ENCODE results near the gene NUCKS1.

NUCKS1 gene

GRCh38 chr1:205770618-205771017 is 20.6 kb upstream of the NUCKS1 start:
- no peak for DNase-seq

DNA sequence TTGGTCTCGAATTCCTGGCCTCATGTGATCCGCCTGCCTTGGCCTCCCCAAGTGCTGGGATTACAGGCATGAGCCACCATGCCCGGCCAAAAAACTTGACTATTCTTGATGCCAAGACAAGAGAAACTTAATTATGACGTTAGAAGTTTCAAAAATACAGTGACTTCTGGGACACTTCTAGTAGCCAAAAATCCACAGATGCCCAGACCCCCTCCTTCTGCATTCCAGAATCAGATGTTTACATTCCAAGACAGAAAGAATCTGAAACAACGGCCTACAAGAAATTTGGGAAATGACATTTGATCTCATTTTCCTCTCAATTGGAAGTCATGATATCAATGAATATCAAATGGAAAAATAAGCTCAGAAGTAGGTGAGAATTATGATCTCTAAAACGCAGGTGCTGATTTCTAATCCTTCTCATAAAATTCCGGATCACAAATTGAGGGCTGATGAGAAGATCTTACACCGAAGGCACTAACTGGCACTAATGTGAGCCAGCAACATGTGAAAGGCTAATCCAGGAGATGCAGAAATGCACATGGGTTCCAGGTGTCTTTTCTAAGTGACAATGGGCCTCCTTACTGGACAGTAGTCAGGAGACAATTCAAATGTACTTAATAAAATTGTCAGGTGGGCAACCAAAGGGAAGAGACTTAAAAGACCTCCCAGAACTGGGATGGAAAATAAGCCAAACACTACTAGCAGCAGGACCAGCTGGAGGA is 19.8 kb upstream of the NUCKS1 start:
- no peak for DNase-seq

- no peak for DNase-seq
Observed at GRCh38 chr1:205767248-205767647, 17.3 kb upstream of the NUCKS1 start.

DNA sequence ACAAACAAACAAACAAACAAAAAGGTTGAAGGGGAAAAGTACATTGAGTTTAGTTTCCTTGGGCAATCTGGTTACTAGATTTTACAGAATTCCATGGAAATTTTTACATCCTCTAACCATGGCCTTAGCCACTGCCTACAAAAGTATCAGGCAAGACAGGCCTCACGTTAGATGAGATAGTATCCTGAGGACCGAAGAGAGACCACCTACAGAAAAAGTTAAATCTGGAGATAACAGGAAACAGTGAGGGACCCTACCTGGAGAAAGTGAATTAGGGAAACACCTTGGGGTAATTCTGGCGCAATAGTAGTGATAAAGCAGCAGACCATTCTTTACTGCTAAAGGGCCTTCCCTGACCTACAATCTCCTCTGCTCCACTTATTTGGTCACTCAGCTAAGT is 16.6 kb upstream of the NUCKS1 start:
- no peak for DNase-seq

DNA sequence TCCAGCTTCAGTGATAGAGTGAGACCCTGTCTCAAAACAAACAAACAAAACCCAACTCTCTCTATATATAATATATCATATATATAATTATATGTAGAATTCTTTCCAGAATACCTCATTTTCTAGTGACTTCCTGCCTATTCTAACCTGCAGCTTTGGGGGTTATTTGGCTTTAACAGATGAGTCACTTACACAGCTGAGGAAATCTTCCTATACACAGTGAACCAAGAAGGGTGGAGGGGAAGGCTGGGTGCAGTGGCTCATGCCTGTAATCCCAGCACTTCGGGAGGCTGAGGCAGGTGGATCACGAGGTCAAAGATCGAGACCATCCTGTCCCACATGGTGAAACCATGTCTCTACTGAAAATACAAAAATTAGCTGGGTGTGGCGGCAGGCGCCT is 16.1 kb upstream of the NUCKS1 start:
- DNase-seq: no peak

GRCh38 chr1:205764578-205764977 is 14.6 kb upstream of the NUCKS1 start:
- no peak for DNase-seq

GRCh38 chr1:205763980-205764379 is 14.0 kb upstream of the NUCKS1 start:
- no peak for DNase-seq

DNA sequence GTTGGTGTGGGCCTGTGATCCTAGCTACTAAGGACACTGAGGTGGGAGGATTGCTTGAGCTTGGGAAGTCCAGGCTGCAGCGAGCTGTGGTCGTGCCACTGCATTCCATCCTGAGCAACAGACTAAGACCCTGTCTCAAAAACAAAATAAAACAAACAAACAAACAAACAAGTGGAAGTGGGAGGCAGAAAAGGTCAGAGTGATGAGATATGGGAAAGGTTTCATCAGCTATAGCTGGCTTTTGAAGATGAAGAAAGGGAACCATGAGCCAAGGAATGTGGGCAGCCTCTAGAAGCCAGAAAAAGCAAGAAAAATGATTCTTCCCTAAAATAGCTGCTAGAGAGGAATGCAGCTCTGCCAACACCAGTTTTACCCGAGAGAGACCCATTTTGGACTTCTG is 10.6 kb upstream of the NUCKS1 start:
- no peak for DNase-seq

GRCh38 chr1:205756552-205756951 is 6.6 kb upstream of the NUCKS1 start:
- DNase-seq: no peak

DNA sequence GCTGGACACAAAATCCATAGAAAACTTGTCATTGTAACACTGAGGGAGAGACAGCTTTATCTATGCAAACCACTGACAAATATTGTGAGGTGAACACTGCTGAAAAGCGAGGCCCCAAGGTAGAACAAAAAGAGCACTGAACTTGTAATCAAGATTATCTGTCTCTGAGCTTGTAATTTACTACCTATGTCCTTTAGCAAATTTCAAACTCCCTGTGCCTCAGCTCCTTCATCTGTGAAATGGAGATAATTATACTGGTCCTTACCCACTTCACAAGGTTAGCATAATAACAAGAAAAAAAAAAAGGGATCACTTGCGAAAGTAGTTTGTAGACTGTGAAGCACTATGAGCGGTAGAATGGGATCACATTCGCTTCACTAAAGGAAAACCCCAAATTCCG is 4.9 kb upstream of the NUCKS1 start:
- DNase-seq: no peak

- DNase-seq: peak in 1 of 2 experiments; percentile 5
Observed at GRCh38 chr1:205751036-205751651, 1.2 kb upstream of the NUCKS1 start.

DNA sequence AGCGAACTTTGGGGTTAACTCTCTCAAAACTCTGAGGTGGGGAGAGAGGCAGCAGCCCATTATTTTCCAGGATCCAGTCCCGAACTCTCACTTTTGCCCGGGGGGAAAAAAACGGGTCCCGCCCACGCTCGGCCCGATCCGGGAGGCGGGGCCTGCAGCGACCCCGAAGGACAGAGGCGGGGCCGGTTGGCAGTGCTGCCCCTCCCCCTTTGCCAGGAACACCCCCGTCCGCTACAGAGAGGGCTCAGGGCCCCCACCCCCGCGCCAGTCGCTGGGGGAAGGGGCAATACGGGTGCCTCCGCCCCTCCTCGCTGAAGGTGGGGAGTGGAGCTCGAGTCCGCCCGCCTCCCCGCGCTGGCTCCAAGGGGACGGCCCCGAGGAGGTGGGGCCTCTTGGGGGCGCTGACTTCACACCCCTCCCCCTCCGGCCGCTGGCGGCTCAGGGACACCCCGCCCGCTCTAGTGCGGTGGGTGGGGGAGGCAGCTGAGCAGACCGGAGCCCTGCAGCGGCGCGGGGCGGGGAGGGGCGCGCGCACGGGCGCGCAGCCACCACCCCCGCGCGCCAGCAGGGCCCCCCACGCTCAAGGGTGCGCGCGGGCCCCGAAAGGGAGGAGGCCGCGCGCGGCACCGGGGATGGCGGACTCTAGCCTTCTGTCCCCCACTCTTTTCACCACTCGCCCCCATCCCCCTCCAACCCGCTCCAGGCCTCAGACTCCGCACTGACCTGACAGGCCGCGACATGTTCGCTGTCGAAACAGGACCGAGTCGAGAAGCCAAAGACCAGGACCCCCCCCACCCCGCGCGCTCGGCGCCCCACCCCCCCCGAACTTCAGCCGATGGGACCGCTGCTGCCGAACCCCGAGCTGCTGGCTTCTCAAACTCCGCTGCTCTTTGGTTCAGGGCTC is 496 bp downstream of the NUCKS1 start:
- peak; percentile 66 to 91 for DNase-seq

GRCh38 chr1:205748403-205749233 is 1.4 kb downstream of the NUCKS1 start:
- peak; percentile 26 to 49 for DNase-seq

DNA sequence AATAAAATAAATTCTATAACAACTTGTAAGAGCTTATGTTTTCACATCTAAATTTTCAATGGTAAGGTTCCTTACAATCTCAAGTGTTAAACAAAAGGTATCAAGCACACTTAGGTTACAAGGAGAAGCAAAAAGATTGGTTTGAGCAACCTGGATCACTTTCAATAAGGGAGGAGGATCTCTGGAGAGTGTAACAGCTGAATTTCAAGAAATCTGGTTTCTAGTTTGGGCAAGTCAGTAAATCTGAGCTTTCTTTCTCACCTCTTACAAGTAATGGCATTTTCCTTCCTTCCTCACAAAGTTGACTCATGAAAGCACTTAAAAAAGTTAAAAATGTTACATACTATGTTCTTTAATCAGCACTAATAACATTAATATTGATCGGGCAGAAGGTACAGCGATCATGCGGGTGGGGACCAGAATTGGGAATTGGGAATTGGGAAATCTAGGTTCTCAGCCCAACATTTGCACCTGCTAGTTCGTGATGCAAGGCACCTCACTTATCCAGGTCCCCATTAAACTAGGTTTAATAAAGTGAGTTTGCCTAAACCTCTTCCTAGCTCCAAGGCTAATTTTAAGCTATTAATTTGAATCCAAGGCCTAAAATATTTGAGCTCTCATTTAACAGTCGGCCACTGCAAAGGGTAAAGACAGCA is 3.1 kb downstream of the NUCKS1 start:
- DNase-seq: no peak

DNA sequence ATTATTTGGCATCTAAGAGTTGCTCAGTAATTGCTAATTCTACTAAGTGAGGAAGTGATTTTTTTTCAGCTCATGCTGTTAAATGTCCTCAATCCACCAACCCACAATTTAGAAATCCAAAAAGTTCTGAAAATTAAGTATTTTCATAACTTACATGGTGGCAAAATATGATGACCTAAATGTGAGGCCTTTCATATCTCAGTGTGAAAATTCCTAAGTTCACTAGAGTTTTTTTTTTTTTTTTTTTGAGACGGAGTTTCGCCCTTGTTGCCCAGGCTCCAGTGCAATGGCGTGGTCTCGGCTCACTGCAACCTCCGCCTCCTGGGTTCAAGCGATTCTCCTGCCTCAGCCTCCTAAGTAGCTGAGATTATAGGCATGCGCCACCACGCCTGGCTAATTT is 5.6 kb downstream of the NUCKS1 start:
- DNase-seq: no peak

- no peak for DNase-seq
Observed at GRCh38 chr1:205743977-205744376, 6.0 kb downstream of the NUCKS1 start.

- no peak for DNase-seq
Observed at GRCh38 chr1:205741681-205742080, 8.3 kb downstream of the NUCKS1 start.

- no peak for DNase-seq
Observed at GRCh38 chr1:205739348-205740160, 10.4 kb downstream of the NUCKS1 start.

- no peak for DNase-seq
Observed at GRCh38 chr1:205735218-205735617, 14.8 kb downstream of the NUCKS1 start.

DNA sequence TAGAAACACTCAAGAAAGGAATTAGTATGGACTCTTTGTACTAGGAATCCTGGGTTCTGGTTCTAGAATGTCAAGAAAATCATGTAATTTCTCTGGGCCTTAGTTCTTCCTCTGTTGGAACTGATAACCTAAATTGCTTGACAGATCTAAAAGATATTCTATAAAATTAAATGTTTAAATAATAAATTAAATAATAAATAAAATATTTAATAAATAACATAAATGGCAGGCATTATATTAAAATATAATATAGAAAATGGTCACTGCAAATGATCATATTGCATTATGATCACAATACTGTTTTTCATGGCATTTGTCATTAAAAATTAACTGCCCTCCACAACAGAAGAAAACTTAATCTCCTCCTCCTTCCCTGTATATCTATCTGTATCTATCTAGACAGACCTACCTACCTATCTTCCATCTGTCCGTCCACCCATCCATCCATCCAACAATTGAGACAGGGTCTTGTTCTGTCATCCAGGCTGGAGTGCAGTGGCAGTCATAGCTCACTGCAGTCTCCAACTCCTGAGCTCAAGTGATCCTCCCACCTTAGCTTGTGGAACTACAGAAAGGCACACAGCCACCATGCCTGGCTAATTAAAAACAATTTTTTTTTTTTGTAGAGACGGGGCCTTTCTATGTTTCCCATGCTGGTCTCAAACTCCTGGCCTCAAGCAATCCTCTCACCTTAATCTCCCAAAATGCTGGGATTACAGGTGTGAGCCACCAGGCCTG is 16.4 kb downstream of the NUCKS1 start:
- no peak for DNase-seq
